Spleen (tissue), 11 donors: ENCODE results near the gene SNRNP200. TPM values are rescaled to one million over a fixed set of nuclear protein-coding genes. Genes with fewer than 3 reads are reported as not detected.

Source experiments
- DNase-seq: peaks from one replicate; pipeline ENCODE4 v3.0.0-alpha.2; 2020
- H3K27ac ChIP-seq, 8 donors: fragments of 200-600 bp; sonication (generic) in 7 of 8; 1 replicate in 4 of 8; 2 replicates in 4 of 8; pipeline versions ENCODE4 v1.5.0 to v1.8.0; 2016 to 2021; ENCODE audit warnings: inconsistent platforms in 4 of 8, mild to moderate bottlenecking in 4 of 8, moderate library complexity in 1 of 8
- H3K27me3 ChIP-seq, 7 donors: fragments of 200-600 bp; sonication (generic) in 6 of 7; replicated peaks in 1 of 7; 1 replicate in 4 of 7; 2 replicates in 3 of 7; pipeline versions ENCODE4 v1.5.0 to v1.8.0; 2016 to 2021; ENCODE audit warnings: inconsistent platforms in 3 of 7, mild to moderate bottlenecking in 1 of 7
- H3K36me3 ChIP-seq, 6 donors: fragments of 200-600 bp; sonication (generic) in 5 of 6; 1 replicate in 4 of 6; 2 replicates in 2 of 6; pipeline versions ENCODE4 v1.5.0 to v1.8.0; 2016 to 2021; ENCODE audit warnings: inconsistent platforms in 2 of 6
- H3K4me1 ChIP-seq, 6 donors: fragments of 200-600 bp; sonication (generic) in 5 of 6; 1 replicate in 3 of 6; 2 replicates in 3 of 6; pipeline versions ENCODE4 v1.5.0 to v1.8.0; 2016 to 2021; ENCODE audit warnings: inconsistent platforms in 3 of 6
- H3K4me3 ChIP-seq, 8 donors: fragments of 200-600 bp; sonication (generic) in 7 of 8; 1 replicate in 4 of 8; 2 replicates in 4 of 8; pipeline versions ENCODE4 v1.5.0 to v1.8.0; 2016 to 2021; ENCODE audit warnings: inconsistent platforms in 4 of 8, mild to moderate bottlenecking in 4 of 8, moderate library complexity in 2 of 8
- H3K9me3 ChIP-seq, 8 donors: fragments of 200-600 bp; sonication (generic) in 7 of 8; 1 replicate in 4 of 8; 2 replicates in 4 of 8; pipeline versions ENCODE4 v1.5.0 to v1.8.0; 2016 to 2021; ENCODE audit warnings: inconsistent platforms in 4 of 8
- POLR2A ChIP-seq, 3 donors: fragments of 450-650 bp; IDR thresholded peaks; one replicate each; pipeline ENCODE4 v1.5.1; 2017; ENCODE audit warnings: antibody characterized with exemption in 3 of 3, mild to moderate bottlenecking in 1 of 3
- POLR2AphosphoS5 ChIP-seq, 3 donors: sonication (generic); formaldehyde crosslinking; IDR thresholded peaks; one replicate each; pipeline ENCODE4 v1.5.1; 2017; ENCODE audit warnings: antibody characterized with exemption in 3 of 3
- WGBS, 5 donors: extraction: QIAGEN DNeasy Blood & Tissue Kit in 3 of 5; methylation state at CpG; one replicate each; pipeline versions ENCODE4 v1.1.5 to v1.1.7; 2013 to 2018; 5-methylcytosine and 5-hydroxymethylcytosine counted together
- intact Hi-C: fragments of 100-400 bp; cut with DNase I; formaldehyde crosslinking; loops from one replicate; pipeline ENCODE4 v1.15.0; 2023; ENCODE audit warnings: low total_unique reads
- polyA plus RNA-seq, 3 donors: library from polyadenylated mRNA; stranded (reverse); fragments of 200-250 nt; gene quantifications; one replicate each; pipeline ENCODE4 v1.2.1, GENCODE V29; 2013
- total RNA-seq, 7 donors: library from RNA; depleted of rRNA in 3 of 7; stranded (reverse); fragments of >200 nt in 3 of 7; fragmentation: NEBNext Ultra II Directional in 4 of 7; extraction: Animal tissue kit (Norgen Biotek cat#: 25700) in 4 of 7; gene quantifications; one replicate each; pipeline versions ENCODE4 v1.1.0 to v1.2.1, GENCODE V29; 2016 to 2021
- TF ChIP-seq, protein P1 (sequence below), 11 experiments: fragments of 200-600 bp in 7 of 11; fragments of 450-650 bp in 4 of 11; sonication (generic) in 4 of 11; IDR thresholded peaks in 8 of 11; conservative IDR thresholded peaks in 3 of 11; 1 replicate in 7 of 11; 2 replicates in 4 of 11; pipeline versions ENCODE4 v1.4.0 to v1.8.0; 2016 to 2021; ENCODE audit warnings: antibody characterized with exemption in 11 of 11, inconsistent platforms in 4 of 11, mild to moderate bottlenecking in 1 of 11
- donor health status: healthy with polysubstance abuse.
- donor health status: DM: no; HTN: no; CAD: no; lungs with moderate emphysema.
- donor health status: DM: no; HTN: no; CAD: no.
- donor health status: Bipolar disorder and iron deficiency.
- donor health status: healthy.
- donor health status: DM: no; HTN: no; CAD: no.
- donor health status: DM: yes; HTN: yes; CAD: no.

The SNRNP200 gene
- total and polyA plus RNA-seq, 10 donors: 60.5 to 139 (median 118) TPM

DNA sequence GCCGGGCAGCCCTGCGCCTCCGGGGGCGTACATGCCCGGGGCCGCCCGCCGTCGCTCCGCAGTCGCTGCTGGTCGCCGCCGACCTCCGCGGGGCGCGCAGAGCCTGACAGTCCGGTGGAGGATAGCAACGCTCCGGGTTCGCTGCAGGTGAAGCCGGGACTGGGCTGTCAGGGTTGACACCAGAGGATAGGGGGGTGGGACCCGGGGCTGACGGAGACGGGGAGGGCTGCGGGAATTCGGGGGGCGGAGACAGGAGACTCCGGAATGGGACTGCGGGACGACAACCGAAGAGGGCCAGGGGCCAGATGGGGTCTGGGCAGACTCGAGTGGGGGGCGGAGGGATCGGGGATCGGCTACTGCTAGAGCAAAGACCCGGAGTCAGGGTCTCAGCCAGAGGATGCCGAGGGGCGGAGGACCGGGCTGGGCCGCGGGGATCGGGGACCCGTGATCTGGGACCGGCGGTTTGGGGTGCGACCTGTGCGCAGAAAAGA is 40.0 kb downstream of the SNRNP200 start:
- intact Hi-C loops: loop anchor here (5.0 kb wide), 1 partner anchor 58 kb away; the partner anchor contains the start of gene STARD7
- Histone ChIP-seq H3K4me1 (peaks cover 44 to 72% (median 63%) of the 10 kb centered on the region in 6 donors), H3K27me3 (no peaks in the 10 kb centered on the region), H3K4me3 (peak overlapping the region; percentile 83 to 98 (median 93)), H3K9me3 (no peaks in the 10 kb centered on the region), H3K36me3 (peaks cover 0 to 66% (median 37%) of the 10 kb centered on the region in 6 donors), H3K27ac (peak overlapping the region; percentile 75 to 99 (median 94))
- WGBS, 5 donors: 1% methylated on average over 32 to 49 of the region's 49 CpGs
- DNase-seq: no peak
- TF ChIP-seq, protein P1, sequence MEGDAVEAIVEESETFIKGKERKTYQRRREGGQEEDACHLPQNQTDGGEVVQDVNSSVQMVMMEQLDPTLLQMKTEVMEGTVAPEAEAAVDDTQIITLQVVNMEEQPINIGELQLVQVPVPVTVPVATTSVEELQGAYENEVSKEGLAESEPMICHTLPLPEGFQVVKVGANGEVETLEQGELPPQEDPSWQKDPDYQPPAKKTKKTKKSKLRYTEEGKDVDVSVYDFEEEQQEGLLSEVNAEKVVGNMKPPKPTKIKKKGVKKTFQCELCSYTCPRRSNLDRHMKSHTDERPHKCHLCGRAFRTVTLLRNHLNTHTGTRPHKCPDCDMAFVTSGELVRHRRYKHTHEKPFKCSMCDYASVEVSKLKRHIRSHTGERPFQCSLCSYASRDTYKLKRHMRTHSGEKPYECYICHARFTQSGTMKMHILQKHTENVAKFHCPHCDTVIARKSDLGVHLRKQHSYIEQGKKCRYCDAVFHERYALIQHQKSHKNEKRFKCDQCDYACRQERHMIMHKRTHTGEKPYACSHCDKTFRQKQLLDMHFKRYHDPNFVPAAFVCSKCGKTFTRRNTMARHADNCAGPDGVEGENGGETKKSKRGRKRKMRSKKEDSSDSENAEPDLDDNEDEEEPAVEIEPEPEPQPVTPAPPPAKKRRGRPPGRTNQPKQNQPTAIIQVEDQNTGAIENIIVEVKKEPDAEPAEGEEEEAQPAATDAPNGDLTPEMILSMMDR (IDR thresholded peaks at IDR 0.05 in 8 of 11, conservative IDR thresholded peaks at IDR 0.05 in 3 of 11): no peak
- no peak for TF ChIP-seq POLR2AphosphoS5 (IDR thresholded peaks at IDR 0.05)
- TF ChIP-seq POLR2A (IDR thresholded peaks at IDR 0.05): no peak

DNA sequence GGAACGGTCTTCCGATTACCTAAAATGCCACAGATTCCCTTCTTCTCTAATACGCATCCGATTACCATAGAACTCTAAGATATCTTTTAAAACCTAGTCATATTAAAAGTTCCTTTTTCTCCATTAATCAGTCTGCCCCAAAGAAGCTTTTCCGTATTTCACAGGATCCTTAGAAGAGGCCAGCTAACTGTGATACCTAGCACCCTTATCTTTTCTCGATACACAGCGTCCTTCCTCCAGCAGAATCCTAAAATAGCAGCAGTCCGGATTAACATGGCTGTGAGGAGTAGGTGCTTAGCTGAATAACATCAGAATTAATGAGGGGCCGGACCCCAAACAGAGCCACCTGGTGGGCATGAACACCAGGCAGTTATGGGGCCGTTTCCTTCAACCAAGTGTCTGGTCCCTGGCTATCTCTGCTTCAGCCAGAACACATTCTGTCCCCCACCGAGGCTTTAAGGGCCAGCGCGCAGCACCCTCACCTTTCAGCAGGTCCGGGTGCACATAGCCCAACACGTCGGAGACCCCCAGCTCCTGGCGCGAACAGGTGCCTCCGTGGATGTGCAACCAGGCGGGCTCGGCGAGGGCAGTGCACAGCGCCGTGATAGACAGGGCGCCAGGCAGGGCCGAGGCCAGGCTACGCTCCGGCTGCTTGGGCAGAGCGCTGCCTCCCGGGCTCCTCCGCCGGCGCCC is 40.5 kb downstream of the SNRNP200 start:
- intact Hi-C loops: loop anchor here (5.0 kb wide), 1 partner anchor 58 kb away; the partner anchor contains the start of gene STARD7
- Histone ChIP-seq H3K9me3 (no peaks in the 10 kb centered on the region), H3K4me1 (peaks cover 49 to 77% (median 69%) of the 10 kb centered on the region in 6 donors), H3K4me3 (peak overlapping the region; percentile 83 to 98 (median 93)), H3K27me3 (no peaks in the 10 kb centered on the region), H3K36me3 (peaks cover 0 to 65% (median 31%) of the 10 kb centered on the region in 6 donors), H3K27ac (peak overlapping the region; percentile 75 to 99 (median 94))
- WGBS, 5 donors: 12 to 30% (median 13%) methylated on average over 12 to 33 of the region's 33 CpGs
- no peak for DNase-seq
- TF ChIP-seq POLR2AphosphoS5 (IDR thresholded peaks at IDR 0.05) (peak; percentile 9 to 37 (median 18)), POLR2A (IDR thresholded peaks at IDR 0.05) (no peak)
- TF ChIP-seq, protein P1 (IDR thresholded peaks at IDR 0.05 in 8 of 11, conservative IDR thresholded peaks at IDR 0.05 in 3 of 11): peak; percentile 8 to 74 (median 55)

DNA sequence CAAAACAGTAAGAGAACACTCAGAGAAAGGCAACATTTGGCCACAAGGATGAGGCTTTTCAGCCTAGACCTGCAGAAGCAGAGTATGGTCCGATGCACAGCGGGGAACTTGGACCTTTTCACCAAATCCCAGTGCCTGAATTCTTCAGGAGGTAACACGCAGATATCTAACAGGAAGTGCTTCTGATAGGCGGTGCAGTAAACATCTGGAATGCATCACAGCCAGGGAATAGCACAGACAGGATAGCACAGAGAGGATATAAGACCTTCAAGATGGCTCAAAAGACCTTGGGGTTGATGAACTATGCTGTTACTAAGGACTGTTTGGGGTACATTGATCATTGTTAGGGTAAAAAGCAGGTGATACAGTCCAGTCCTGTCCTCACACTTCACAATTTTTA is 41.3 kb downstream of the SNRNP200 start:
- peaks cover 0 to 64% (median 26%) of the 10 kb centered on the region in 6 donors for H3K36me3 ChIP-seq
- intact Hi-C loops: no loop called here
- no peak for DNase-seq
- H3K27me3 ChIP-seq: no peaks in the 10 kb centered on the region
- peaks cover 57 to 85% (median 76%) of the 10 kb centered on the region in 6 donors for H3K4me1 ChIP-seq
- H3K27ac ChIP-seq: peak overlapping the region in 6 of 8 donors; percentile 49 to 99 (median 95)
- 47 to 76% (median 65%) methylated on average over 4 of the region's 4 CpGs for WGBS, 5 donors
- peak overlapping the region in 7 of 8 donors; percentile 83 to 98 (median 91) for H3K4me3 ChIP-seq
- TF ChIP-seq POLR2AphosphoS5 (IDR thresholded peaks at IDR 0.05) (no peak), POLR2A (IDR thresholded peaks at IDR 0.05) (no peak)
- TF ChIP-seq, protein P1 (IDR thresholded peaks at IDR 0.05 in 8 of 11, conservative IDR thresholded peaks at IDR 0.05 in 3 of 11): no peak
- no peaks in the 10 kb centered on the region for H3K9me3 ChIP-seq

DNA sequence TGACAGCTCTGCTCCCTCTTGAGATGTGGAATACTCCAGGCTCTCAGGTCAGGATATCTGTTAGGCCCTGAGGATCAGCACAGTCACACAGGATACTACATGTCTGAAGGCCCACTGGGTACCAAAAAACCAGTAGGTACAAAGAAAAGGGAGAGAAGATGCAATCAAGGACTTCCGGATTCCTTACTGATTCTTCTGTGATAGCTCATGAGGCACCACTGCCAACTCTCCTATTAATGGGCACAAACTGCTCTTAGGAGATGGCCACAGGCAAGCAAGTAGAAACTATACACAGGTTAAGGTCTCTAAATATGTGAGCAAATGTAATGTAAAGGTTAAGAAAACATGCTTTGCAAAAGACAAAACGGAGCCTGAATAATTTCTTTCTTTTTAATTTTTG is 43.0 kb downstream of the SNRNP200 start:
- no peaks in the 10 kb centered on the region for H3K9me3 ChIP-seq
- no peaks in the 10 kb centered on the region for H3K27me3 ChIP-seq
- no peak overlapping the region for H3K4me3 ChIP-seq
- 81 to 94% (median 85%) methylated on average over 2 of the region's 2 CpGs for WGBS, 5 donors
- intact Hi-C loops: no loop called here
- TF ChIP-seq, protein P1 (IDR thresholded peaks at IDR 0.05 in 8 of 11, conservative IDR thresholded peaks at IDR 0.05 in 3 of 11): no peak
- TF ChIP-seq POLR2AphosphoS5 (IDR thresholded peaks at IDR 0.05): no peak
- TF ChIP-seq POLR2A (IDR thresholded peaks at IDR 0.05): no peak
- H3K36me3 ChIP-seq: peaks cover 0 to 59% (median 17%) of the 10 kb centered on the region in 6 donors
- no peak for DNase-seq
- H3K4me1 ChIP-seq: peaks cover 70 to 90% (median 86%) of the 10 kb centered on the region in 6 donors
- H3K27ac ChIP-seq: peak overlapping the region in 6 of 8 donors; percentile 12 to 99 (median 86)
